HCT116 (cell line): Measurements from ENCODE around the gene FOXA2. TPM values are rescaled to one million over a fixed set of nuclear protein-coding genes. Genes with fewer than 3 reads are reported as not detected.

Source experiments
- ATAC-seq: fragments of 200-7000 bp; cut with Tn5 transposase; 2 replicates; pipeline ENCODE4 v1.9.1; 2020; ENCODE audit warnings: mild to moderate bottlenecking, moderate library complexity
- BruUV-seq: library from RNA; stranded (reverse); fragments of 400-500 nt; replicated peaks from 2 replicates; lab custom pipeline; 2021; lab: Mats Ljungman, UMichigan
- CTCF ChIA-PET: fragments of 300-600 bp; sonication (Branson Sonifier 250); formaldehyde crosslinking; loops from one replicate; lab custom pipeline; 2021; ENCODE audit warnings: antibody characterized with exemption; lab: Charles Lee
- POLR2A ChIA-PET: fragments of 300-600, 350-600 bp; sonication (Branson Sonifier 250); formaldehyde crosslinking; loops from one replicate; lab custom pipeline; 2021; ENCODE audit warnings: antibody characterized with exemption; lab: Charles Lee
- RAD21 ChIA-PET, 2 experiments: fragments of 300-600 bp; sonication (Branson Sonifier 250); formaldehyde crosslinking; loops; one replicate each; lab custom pipeline; 2023; ENCODE audit warnings: low total read pairs in 2 of 2; ENCODE audit not compliant: uncharacterized antibody in 2 of 2, unreplicated experiment in 2 of 2, low non-redundant PET in 1 of 2; lab: Charles Lee
- DNase-seq: peaks from one replicate; pipeline ENCODE4 v3.0.0-alpha.2; 2010; ENCODE audit warnings: low read depth, low spot score
- H2AFZ ChIP-seq: fragments of 200-600 bp; shearing (Covaris generic), sonication (generic); 2 replicates; pipeline ENCODE4 v1.6.1; 2017; ENCODE audit warnings: low read depth, mixed run types, mixed read lengths, antibody characterized with exemption, low read length; ENCODE audit not compliant: poor library complexity, severe bottlenecking
- H3K27ac ChIP-seq: 2 replicates; pipeline ENCODE4 v1.5.1; 2012; ENCODE audit warnings: low read depth, low read length
- H3K27me3 ChIP-seq: fragments of 200-600 bp; sonication (generic); 2 replicates; pipeline ENCODE4 v1.6.1; 2016; ENCODE audit warnings: mixed run types, low read length, mixed read lengths; ENCODE audit not compliant: insufficient read depth
- H3K36me3 ChIP-seq, 2 experiments: fragments of 200-500 bp in 1 of 2; fragments of 200-600 bp in 1 of 2; sonication (Bioruptor generic) in 1 of 2; sonication (generic) in 1 of 2; 2 replicates each; pipeline versions ENCODE4 v1.5.1 to v1.6.1; 2014 to 2016; ENCODE audit warnings: low read length in 2 of 2, inconsistent platforms in 1 of 2, mixed read lengths in 1 of 2, mixed run types in 1 of 2; ENCODE audit not compliant: insufficient read depth in 2 of 2, control insufficient read depth in 1 of 2
- H3K4me1 ChIP-seq, 2 experiments: fragments of 200-600 bp in 1 of 2; sonication (generic) in 1 of 2; 2 replicates each; pipeline versions ENCODE4 v1.5.1 to v1.6.1; 2012 to 2017; ENCODE audit warnings: low read length in 2 of 2, inconsistent platforms in 1 of 2, mild to moderate bottlenecking in 1 of 2, mixed read lengths in 1 of 2, mixed run types in 1 of 2, moderate library complexity in 1 of 2; ENCODE audit not compliant: insufficient read depth in 2 of 2, control insufficient read depth in 1 of 2
- H3K4me2 ChIP-seq: fragments of 200-600 bp; sonication (generic); 2 replicates; pipeline ENCODE4 v1.6.1; 2017; ENCODE audit warnings: mixed run types, low read length, mixed read lengths
- H3K4me3 ChIP-seq, 2 experiments: fragments of 200-600 bp in 1 of 2; sonication (generic) in 1 of 2; replicated peaks in 1 of 2; 2 replicates each; pipeline ENCODE4 v1.5.1; 2011 to 2016; ENCODE audit warnings: low read length in 2 of 2, control low read depth in 1 of 2, low read depth in 1 of 2, mild to moderate bottlenecking in 1 of 2, mixed read lengths in 1 of 2, mixed run types in 1 of 2
- H3K79me2 ChIP-seq: fragments of 200-600 bp; sonication (generic); 2 replicates; pipeline ENCODE4 v1.6.1; 2017; ENCODE audit warnings: mild to moderate bottlenecking, mixed run types, low read length, moderate library complexity, mixed read lengths; ENCODE audit not compliant: insufficient read depth
- H3K9ac ChIP-seq: fragments of 200-600 bp; sonication (generic); 2 replicates; pipeline ENCODE4 v1.6.1; 2016; ENCODE audit warnings: low read length, mixed read lengths
- H3K9me2 ChIP-seq: fragments of 200-600 bp; sonication (generic), shearing (Covaris generic); 2 replicates; pipeline ENCODE4 v1.6.1; 2017; ENCODE audit warnings: mixed run types, mild to moderate bottlenecking, moderate library complexity; ENCODE audit not compliant: insufficient read depth
- H3K9me3 ChIP-seq, 2 experiments: fragments of 200-500 bp in 1 of 2; fragments of 200-600 bp in 1 of 2; sonication (Bioruptor generic) in 1 of 2; sonication (generic) in 1 of 2; 2 replicates each; pipeline ENCODE4 v1.6.1; 2014 to 2017; ENCODE audit warnings: low read length in 2 of 2, mixed read lengths in 2 of 2, inconsistent platforms in 1 of 2, low read depth in 1 of 2, mild to moderate bottlenecking in 1 of 2, mixed run types in 1 of 2, moderate library complexity in 1 of 2; ENCODE audit not compliant: control insufficient read depth in 1 of 2, insufficient read depth in 1 of 2
- H4K20me1 ChIP-seq: fragments of 200-600 bp; sonication (generic), shearing (Covaris generic); 2 replicates; pipeline ENCODE4 v1.6.1; 2017; ENCODE audit warnings: mixed run types, mild to moderate bottlenecking, moderate library complexity; ENCODE audit not compliant: insufficient read depth
- FOSL1 ChIP-seq: IDR thresholded peaks from 2 replicates; pipeline ENCODE4 v1.6.1; 2012; ENCODE audit warnings: low read depth
- POLR2A ChIP-seq: IDR thresholded peaks from 2 replicates; pipeline ENCODE4 v1.7.0; 2011; ENCODE audit warnings: borderline replicate concordance; ENCODE audit not compliant: insufficient read depth, insufficient read length; ENCODE audit errors: extremely low read depth
- POLR2AphosphoS5 ChIP-seq: IDR thresholded peaks from 2 replicates; pipeline ENCODE4 v1.6.1; 2011; ENCODE audit warnings: mild to moderate bottlenecking, low read depth, low read length, moderate library complexity
- intact Hi-C: fragments of 100-400 bp; cut with micrococcal nuclease; formaldehyde crosslinking; loops from 2 replicates; pipeline ENCODE4 v1.10.0; 2022
- total RNA-seq: library from RNA; stranded (reverse); gene quantifications from one replicate; pipeline ENCODE4 v1.2.1, GENCODE V29; 2021; ENCODE audit not compliant: unreplicated experiment
- TF ChIP-seq, protein P1 (sequence below): IDR thresholded peaks from 2 replicates; pipeline ENCODE4 v1.6.1; 2012; ENCODE audit warnings: low read depth
- TF ChIP-seq, protein P2 (sequence below): IDR thresholded peaks from 2 replicates; pipeline ENCODE4 v1.6.1; 2012

The FOXA2 gene
- total RNA-seq, 1 experiment from 2014 or later, result 0.10 TPM

DNA sequence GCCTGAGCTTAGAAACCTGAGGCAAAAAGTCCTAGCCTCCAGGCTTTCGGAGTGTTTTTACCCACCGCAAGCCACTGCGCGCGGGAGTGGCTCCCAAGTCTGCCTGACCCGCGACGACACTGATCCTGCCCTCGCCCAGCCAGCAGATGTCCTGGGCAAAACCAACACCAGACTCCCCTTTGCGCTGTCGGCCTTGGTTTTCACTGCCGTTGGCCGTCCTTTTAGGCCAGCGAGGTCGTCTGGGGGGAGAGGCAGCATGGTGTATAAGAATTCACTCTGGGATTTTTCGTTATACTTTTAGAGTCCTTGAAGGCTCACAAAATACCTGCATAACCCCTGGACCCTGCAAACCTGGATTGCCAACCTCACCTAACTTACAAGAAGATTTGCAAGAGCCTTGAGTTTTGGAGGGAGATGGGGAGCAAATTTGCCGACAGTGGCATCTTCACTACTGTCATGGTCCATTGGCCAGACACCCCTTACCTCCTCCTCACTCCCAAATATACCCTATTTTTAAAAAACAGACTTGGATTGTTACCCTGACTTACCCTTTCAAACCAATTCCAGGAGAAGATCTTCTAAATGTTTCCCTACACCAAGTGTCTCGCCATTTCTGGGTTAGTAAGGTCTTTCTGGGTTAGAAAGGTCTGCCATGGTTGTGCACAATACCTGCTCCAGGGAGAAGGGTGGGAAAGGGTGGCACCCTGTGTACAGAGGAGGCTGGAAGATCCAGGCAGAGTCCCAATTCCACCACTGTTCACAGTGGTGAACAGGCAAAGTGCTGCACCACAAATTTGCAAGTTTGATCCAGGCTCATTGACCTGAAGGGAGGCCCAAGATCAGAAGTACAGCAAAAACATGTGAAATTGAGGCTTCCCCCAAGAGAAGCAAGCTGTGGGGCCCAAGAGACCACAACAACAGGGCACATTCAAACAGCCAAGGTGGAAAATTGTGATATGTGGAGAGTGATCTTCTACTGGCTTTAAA is 4.4 kb downstream of the FOXA2 start:
- no peak for ATAC-seq

More for the DNA sequence above, 4.4 kb downstream of the FOXA2 start:
- Histone ChIP-seq H3K9ac (no peak overlapping the region), H3K79me2 (no peaks in the 10 kb centered on the region), H3K36me3 (no peaks in the 10 kb centered on the region), H3K9me2 (no peaks in the 10 kb centered on the region), H3K27me3 (no peaks in the 10 kb centered on the region), H3K27ac (no peak overlapping the region), H3K4me1 (no peaks in the 10 kb centered on the region), H3K9me3 (no peaks in the 10 kb centered on the region)
- CTCF ChIA-PET, result no interaction called here
- DNase-seq, result no peak
- no TSS peak for BruUV-seq
- TF ChIP-seq, protein P1, sequence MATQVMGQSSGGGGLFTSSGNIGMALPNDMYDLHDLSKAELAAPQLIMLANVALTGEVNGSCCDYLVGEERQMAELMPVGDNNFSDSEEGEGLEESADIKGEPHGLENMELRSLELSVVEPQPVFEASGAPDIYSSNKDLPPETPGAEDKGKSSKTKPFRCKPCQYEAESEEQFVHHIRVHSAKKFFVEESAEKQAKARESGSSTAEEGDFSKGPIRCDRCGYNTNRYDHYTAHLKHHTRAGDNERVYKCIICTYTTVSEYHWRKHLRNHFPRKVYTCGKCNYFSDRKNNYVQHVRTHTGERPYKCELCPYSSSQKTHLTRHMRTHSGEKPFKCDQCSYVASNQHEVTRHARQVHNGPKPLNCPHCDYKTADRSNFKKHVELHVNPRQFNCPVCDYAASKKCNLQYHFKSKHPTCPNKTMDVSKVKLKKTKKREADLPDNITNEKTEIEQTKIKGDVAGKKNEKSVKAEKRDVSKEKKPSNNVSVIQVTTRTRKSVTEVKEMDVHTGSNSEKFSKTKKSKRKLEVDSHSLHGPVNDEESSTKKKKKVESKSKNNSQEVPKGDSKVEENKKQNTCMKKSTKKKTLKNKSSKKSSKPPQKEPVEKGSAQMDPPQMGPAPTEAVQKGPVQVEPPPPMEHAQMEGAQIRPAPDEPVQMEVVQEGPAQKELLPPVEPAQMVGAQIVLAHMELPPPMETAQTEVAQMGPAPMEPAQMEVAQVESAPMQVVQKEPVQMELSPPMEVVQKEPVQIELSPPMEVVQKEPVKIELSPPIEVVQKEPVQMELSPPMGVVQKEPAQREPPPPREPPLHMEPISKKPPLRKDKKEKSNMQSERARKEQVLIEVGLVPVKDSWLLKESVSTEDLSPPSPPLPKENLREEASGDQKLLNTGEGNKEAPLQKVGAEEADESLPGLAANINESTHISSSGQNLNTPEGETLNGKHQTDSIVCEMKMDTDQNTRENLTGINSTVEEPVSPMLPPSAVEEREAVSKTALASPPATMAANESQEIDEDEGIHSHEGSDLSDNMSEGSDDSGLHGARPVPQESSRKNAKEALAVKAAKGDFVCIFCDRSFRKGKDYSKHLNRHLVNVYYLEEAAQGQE, result no peak
- TF ChIP-seq POLR2A (no peak), FOSL1 (no peak), POLR2AphosphoS5 (no peak)
- TF ChIP-seq, protein P2, sequence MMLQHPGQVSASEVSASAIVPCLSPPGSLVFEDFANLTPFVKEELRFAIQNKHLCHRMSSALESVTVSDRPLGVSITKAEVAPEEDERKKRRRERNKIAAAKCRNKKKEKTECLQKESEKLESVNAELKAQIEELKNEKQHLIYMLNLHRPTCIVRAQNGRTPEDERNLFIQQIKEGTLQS, result no peak
- TF ChIP-seq, all 23 proteins: peak for 0
- Histone ChIP-seq H4K20me1 (no peaks in the 10 kb centered on the region), H3K4me3 (no peak overlapping the region), H2AFZ (no peak overlapping the region), H3K4me2 (no peak overlapping the region)
- intact Hi-C loops, result no loop called here
- RAD21 ChIA-PET, result no interaction called here
- POLR2A ChIA-PET, result no interaction called here
